ENCODE measurements around the gene ITIH3.

DNA sequence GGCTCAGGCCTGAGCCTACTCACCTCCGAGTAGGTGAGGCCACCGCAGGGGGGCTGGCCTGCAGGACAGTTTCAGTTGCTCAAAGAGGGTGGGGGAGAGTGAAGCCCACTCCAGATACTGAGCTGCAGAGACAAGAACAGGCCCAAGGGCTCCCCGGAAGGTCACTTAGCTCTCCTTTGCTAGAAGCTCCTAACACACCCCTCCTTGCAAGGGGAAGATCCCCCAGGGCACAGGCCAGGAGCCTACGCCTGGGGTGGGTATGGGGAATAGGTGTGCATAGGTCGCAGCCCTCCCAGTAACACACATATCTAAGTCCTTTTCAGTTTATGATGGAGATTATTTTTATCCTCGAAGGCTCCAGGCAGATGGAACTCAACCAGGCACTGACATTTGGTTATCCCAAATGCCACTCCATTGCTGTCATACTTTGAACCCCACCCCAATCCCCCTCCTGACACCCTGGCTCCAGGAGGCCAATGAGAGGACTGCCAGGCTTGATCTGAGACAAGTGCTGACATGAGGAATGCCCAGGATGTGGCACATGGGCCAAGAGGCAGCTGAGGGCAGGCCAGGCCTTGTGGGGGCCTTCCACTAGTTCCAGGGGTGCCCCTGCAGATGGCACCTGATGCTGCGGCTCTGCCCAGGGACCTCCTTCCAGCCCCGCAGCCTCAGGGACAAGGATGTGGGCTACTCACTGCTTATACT is 41.3 kb downstream of the ITIH3 start:
- TF ChIP-seq ZNF274 (IDR thresholded peaks at IDR 0.05; ENCODE audit: borderline replicate concordance, extremely low read depth, low read length) (no peak), EP300 (IDR thresholded peaks at IDR 0.05; ENCODE audit: borderline replicate concordance in 1 of 2, low read depth in 2 of 2, low read length in 2 of 2) (no peak), POLR2A (IDR thresholded peaks at IDR 0.05; ENCODE audit: control extremely low read depth in 1 of 2, low read depth in 2 of 2, low read length in 2 of 2) (no peak), SIN3A (conservative IDR thresholded peaks at IDR 0.05 in 1 of 2, IDR thresholded peaks at IDR 0.05 in 1 of 2; ENCODE audit: low read depth in 1 of 2, low read length in 2 of 2) (no peak), CTCF (IDR thresholded peaks at IDR 0.05; ENCODE audit: control extremely low read depth in 1 of 3, insufficient read depth in 1 of 3, low read depth in 1 of 3, low read length in 3 of 3) (no peak), TBP (IDR thresholded peaks at IDR 0.05; ENCODE audit: low read depth, low read length) (no peak), FOSL1 (IDR thresholded peaks at IDR 0.05; ENCODE audit: insufficient read depth, low read depth, low read length) (no peak), BCL11A (IDR thresholded peaks at IDR 0.05; ENCODE audit: low read depth in 2 of 2, low read length in 2 of 2) (no peak), MAX (IDR thresholded peaks at IDR 0.05) (no peak), POLR2AphosphoS5 (IDR thresholded peaks at IDR 0.05; ENCODE audit: low read depth, low read length) (no peak)
- TF ChIP-seq, protein P1, sequence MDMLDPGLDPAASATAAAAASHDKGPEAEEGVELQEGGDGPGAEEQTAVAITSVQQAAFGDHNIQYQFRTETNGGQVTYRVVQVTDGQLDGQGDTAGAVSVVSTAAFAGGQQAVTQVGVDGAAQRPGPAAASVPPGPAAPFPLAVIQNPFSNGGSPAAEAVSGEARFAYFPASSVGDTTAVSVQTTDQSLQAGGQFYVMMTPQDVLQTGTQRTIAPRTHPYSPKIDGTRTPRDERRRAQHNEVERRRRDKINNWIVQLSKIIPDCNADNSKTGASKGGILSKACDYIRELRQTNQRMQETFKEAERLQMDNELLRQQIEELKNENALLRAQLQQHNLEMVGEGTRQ (IDR thresholded peaks at IDR 0.05; ENCODE audit: low read length), result no peak
